Measurements from ENCODE around the gene CAMK1D. TPM values are rescaled to one million over a fixed set of nuclear protein-coding genes. Genes with fewer than 3 reads are reported as not detected.
"Not testable (repeated sequence)": the region's sequence is repeated elsewhere in the genome, so short reads cannot be mapped to it uniquely, and the experiment has no call there.

The CAMK1D gene
- total and polyA plus RNA-seq, 2 experiments from 2014 or later = 4.6 to 7.2 TPM

DNA sequence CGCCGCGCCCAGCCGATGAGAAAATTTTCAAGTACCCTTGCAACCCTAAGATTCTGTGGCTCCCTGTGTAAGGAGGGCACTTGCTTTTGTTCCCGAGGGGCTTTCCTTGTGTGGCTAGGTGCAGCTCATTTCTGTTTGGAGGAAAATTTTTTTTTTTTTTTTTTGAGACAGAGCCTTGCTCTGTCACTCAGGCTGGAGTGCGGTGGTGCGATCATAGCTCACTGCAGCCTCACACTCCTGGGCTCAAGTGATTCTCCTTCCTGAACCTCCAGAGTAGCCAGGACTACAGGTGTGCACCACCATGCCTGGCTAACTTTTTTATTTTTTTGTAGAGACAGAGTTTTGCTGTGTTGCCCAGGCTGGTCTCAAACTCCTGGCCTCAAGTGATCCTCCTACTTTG lies 5.3 kb downstream of the CAMK1D start:
- H3K9me3 Mint-ChIP-seq; H3K27ac ChIP-seq (ENCODE audit: low read depth); H2AFZ ChIP-seq; H3K36me3 Mint-ChIP-seq (ENCODE audit: low read depth); H3K4me3 Mint-ChIP-seq; H3K4me3 ChIP-seq; H3K9me2 ChIP-seq (ENCODE audit: insufficient read depth); H3K4me2 ChIP-seq; H3K27ac Mint-ChIP-seq; DNase-seq (ENCODE audit: low spot score); ATAC-seq; H4K20me1 ChIP-seq (replicated peaks; ENCODE audit: insufficient read depth); H3F3A ChIP-seq (replicated peaks; ENCODE audit: low read depth); H3K36me3 ChIP-seq (ENCODE audit: insufficient read depth): not testable (repeated sequence)
- Histone ChIP-seq H3K4me1 (ENCODE audit: insufficient read depth) (peaks cover 53% of the 10 kb centered on the region), H3K79me2 (replicated peaks; ENCODE audit: insufficient read depth) (peaks cover 22% of the 10 kb centered on the region), H3K27me3 (ENCODE audit: insufficient read depth) (peaks cover 23% of the 10 kb centered on the region)
- peaks cover 58% of the 10 kb centered on the region for H3K4me1 Mint-ChIP-seq
- peaks cover 37% of the 10 kb centered on the region for H3K27me3 Mint-ChIP-seq (ENCODE audit: insufficient read depth, low read depth, poor library complexity)

- H3K79me2 ChIP-seq (replicated peaks; ENCODE audit: insufficient read depth) = peaks cover 22% of the 10 kb centered on the region
- no peaks in the 10 kb centered on the region for H3K36me3 ChIP-seq (ENCODE audit: insufficient read depth)
- H3K4me1 ChIP-seq (ENCODE audit: insufficient read depth) = peaks cover 60% of the 10 kb centered on the region
- H3K4me3 Mint-ChIP-seq = no peak overlapping the region; the same call in 2 of the 3 replicates
- peaks cover 33% of the 10 kb centered on the region for H3K27me3 Mint-ChIP-seq (ENCODE audit: insufficient read depth, low read depth, poor library complexity)
- no peaks in the 10 kb centered on the region for H3K9me3 Mint-ChIP-seq
- H2AFZ ChIP-seq = 0 out of 2 replicates have a peak overlapping the region, but pooled peaks have one; percentile 38
- H3K9me2 ChIP-seq (ENCODE audit: insufficient read depth) = no peaks in the 10 kb centered on the region
- H3K36me3 Mint-ChIP-seq (ENCODE audit: low read depth) = no peaks in the 10 kb centered on the region
- H3K4me1 Mint-ChIP-seq = peaks cover 62% of the 10 kb centered on the region
- H3K27ac ChIP-seq (ENCODE audit: low read depth) = no peak overlapping the region
- no peak overlapping the region for H3K4me3 ChIP-seq
- peaks cover 17% of the 10 kb centered on the region for H3K27me3 ChIP-seq (ENCODE audit: insufficient read depth)
- H3K27ac Mint-ChIP-seq = no peak overlapping the region
- DNase-seq (ENCODE audit: low spot score) (no peak), ATAC-seq (no peak)
- 0 out of 2 replicates have a peak overlapping the region, but pooled peaks have one; percentile 26 for H3K4me2 ChIP-seq
- H4K20me1 ChIP-seq (replicated peaks; ENCODE audit: insufficient read depth) = no peaks in the 10 kb centered on the region; the same call in 1 of the 2 replicates
- H3F3A ChIP-seq (replicated peaks; ENCODE audit: low read depth) = no peaks in the 10 kb centered on the region
- TF ChIP-seq JUNB (IDR thresholded peaks at IDR 0.05; ENCODE audit: unreplicated experiment) (no peak), POLR2AphosphoS5 (IDR thresholded peaks at IDR 0.05; ENCODE audit: low read depth) (no peak), ZNF114 (CRISPR knock-in tag; IDR thresholded peaks at IDR 0.05) (no peak), EZH2phosphoT487 (IDR thresholded peaks at IDR 0.05; ENCODE audit: unreplicated experiment) (no peak), CREB1 (CRISPR knock-in tag; IDR thresholded peaks at IDR 0.05; ENCODE audit: low read depth) (no peak), ZNF462 (CRISPR knock-in tag; IDR thresholded peaks at IDR 0.05) (no peak), EZH2 (IDR thresholded peaks at IDR 0.05; ENCODE audit: low read depth, unreplicated experiment) (no peak)
- TF ChIP-seq, protein P1, sequence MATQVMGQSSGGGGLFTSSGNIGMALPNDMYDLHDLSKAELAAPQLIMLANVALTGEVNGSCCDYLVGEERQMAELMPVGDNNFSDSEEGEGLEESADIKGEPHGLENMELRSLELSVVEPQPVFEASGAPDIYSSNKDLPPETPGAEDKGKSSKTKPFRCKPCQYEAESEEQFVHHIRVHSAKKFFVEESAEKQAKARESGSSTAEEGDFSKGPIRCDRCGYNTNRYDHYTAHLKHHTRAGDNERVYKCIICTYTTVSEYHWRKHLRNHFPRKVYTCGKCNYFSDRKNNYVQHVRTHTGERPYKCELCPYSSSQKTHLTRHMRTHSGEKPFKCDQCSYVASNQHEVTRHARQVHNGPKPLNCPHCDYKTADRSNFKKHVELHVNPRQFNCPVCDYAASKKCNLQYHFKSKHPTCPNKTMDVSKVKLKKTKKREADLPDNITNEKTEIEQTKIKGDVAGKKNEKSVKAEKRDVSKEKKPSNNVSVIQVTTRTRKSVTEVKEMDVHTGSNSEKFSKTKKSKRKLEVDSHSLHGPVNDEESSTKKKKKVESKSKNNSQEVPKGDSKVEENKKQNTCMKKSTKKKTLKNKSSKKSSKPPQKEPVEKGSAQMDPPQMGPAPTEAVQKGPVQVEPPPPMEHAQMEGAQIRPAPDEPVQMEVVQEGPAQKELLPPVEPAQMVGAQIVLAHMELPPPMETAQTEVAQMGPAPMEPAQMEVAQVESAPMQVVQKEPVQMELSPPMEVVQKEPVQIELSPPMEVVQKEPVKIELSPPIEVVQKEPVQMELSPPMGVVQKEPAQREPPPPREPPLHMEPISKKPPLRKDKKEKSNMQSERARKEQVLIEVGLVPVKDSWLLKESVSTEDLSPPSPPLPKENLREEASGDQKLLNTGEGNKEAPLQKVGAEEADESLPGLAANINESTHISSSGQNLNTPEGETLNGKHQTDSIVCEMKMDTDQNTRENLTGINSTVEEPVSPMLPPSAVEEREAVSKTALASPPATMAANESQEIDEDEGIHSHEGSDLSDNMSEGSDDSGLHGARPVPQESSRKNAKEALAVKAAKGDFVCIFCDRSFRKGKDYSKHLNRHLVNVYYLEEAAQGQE (IDR thresholded peaks at IDR 0.05; ENCODE audit: unreplicated experiment) = no peak
- TF ChIP-seq, protein P2, sequence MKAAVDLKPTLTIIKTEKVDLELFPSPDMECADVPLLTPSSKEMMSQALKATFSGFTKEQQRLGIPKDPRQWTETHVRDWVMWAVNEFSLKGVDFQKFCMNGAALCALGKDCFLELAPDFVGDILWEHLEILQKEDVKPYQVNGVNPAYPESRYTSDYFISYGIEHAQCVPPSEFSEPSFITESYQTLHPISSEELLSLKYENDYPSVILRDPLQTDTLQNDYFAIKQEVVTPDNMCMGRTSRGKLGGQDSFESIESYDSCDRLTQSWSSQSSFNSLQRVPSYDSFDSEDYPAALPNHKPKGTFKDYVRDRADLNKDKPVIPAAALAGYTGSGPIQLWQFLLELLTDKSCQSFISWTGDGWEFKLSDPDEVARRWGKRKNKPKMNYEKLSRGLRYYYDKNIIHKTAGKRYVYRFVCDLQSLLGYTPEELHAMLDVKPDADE (IDR thresholded peaks at IDR 0.05) = no peak
Observed at GRCh38 chr10:12355384-12355783, 6.0 kb downstream of the CAMK1D start.
